Gastrocnemius medialis (tissue), 4 donors: ENCODE results near the gene C12orf60. TPM values are rescaled to one million over a fixed set of nuclear protein-coding genes. Genes with fewer than 3 reads are reported as not detected.

Source experiments
- ATAC-seq, 2 donors: fragments of 150-250 bp; one replicate each; pipeline ENCODE4 v1.9.1; 2016
- DNase-seq, 2 donors: peaks; one replicate each; pipeline ENCODE4 v3.0.0-alpha.2; 2019
- H3K27ac ChIP-seq, 4 donors: fragments of 200-600 bp; sonication (generic); 1 replicate in 1 of 4; 2 replicates in 3 of 4; pipeline ENCODE4 v1.5.1; 2016 to 2018; ENCODE audit warnings: mild to moderate bottlenecking in 2 of 4, moderate library complexity in 1 of 4
- H3K27me3 ChIP-seq, 3 donors: fragments of 200-600 bp; sonication (generic) in 2 of 3; 1 replicate in 1 of 3; 2 replicates in 2 of 3; pipeline versions ENCODE4 v1.5.1 to v1.6.0; 2016 to 2019; ENCODE audit warnings: mild to moderate bottlenecking in 1 of 3, moderate library complexity in 1 of 3
- H3K36me3 ChIP-seq, 2 donors: fragments of 200-600 bp; sonication (generic) in 1 of 2; one replicate each; pipeline ENCODE4 v1.5.1; 2017 to 2018
- H3K4me1 ChIP-seq, 2 donors: fragments of 200-600 bp; sonication (generic) in 1 of 2; one replicate each; pipeline ENCODE4 v1.5.1; 2016 to 2017; ENCODE audit warnings: mild to moderate bottlenecking in 2 of 2
- H3K4me3 ChIP-seq, 4 donors: fragments of 200-600 bp; sonication (generic) in 3 of 4; 1 replicate in 1 of 4; 2 replicates in 3 of 4; pipeline ENCODE4 v1.5.1; 2016 to 2019; ENCODE audit warnings: mild to moderate bottlenecking in 2 of 4
- H3K9me3 ChIP-seq, 3 donors: fragments of 200-600 bp; sonication (generic) in 2 of 3; 1 replicate in 1 of 3; 2 replicates in 2 of 3; pipeline ENCODE4 v1.5.1; 2016 to 2019
- POLR2A ChIP-seq, 2 donors: fragments of 450-650 bp; IDR thresholded peaks; one replicate each; pipeline ENCODE4 v1.6.1; 2017; ENCODE audit warnings: antibody characterized with exemption in 2 of 2, mild to moderate bottlenecking in 2 of 2, moderate library complexity in 2 of 2
- in situ Hi-C, 4 donors: fragments of 200-750 bp; cut with MboI; loops; one replicate each; pipeline versions ENCODE4 v1.15.0 to v1.8.0; 2017; ENCODE audit warnings: low sequenced_read_pairs in 4 of 4
- intact Hi-C: fragments of 100-400 bp; cut with DNase I; formaldehyde crosslinking; loops from one replicate; pipeline ENCODE4 v1.15.1; 2023; ENCODE audit warnings: low total_unique reads
- total RNA-seq, 4 donors: library from RNA; depleted of rRNA; stranded (reverse); fragments of >200 nt; gene quantifications; one replicate each; pipeline versions ENCODE4 v1.1.0 to v1.2.3, GENCODE V29; 2016
- TF ChIP-seq, protein P1 (sequence below), 5 experiments: fragments of 450-650 bp in 3 of 5; fragments of 200-600 bp in 2 of 5; sonication (generic) in 2 of 5; IDR thresholded peaks in 4 of 5; conservative IDR thresholded peaks in 1 of 5; 1 replicate in 4 of 5; 2 replicates in 1 of 5; pipeline ENCODE4 v1.5.1; 2016 to 2019; ENCODE audit warnings: antibody characterized with exemption in 5 of 5, mild to moderate bottlenecking in 3 of 5, moderate library complexity in 3 of 5

C12orf60 gene
- total RNA-seq, 4 donors from 2014 or later = 0.33 to 3.8 TPM; not detected in 2

DNA sequence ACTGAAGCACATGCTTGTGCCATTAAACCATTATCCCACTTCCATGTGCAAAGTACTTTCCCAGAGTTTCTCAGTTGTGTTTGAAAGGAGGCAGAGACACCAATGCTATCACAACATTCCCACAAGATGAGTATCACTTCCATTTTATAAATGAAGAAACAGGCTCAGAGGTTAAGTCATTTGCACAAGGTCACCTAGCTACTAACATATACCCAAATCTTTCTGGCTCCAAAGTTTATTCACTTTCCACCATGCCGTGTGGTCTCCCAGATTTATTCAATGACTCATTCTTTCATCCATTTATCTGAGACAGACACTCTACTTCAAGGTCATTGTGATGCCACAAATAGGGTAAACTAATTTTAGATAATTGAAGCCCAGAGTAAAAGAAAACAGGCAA, 30.5 kb downstream of the C12orf60 start:
- intact Hi-C loops (no loop called here), in situ Hi-C loops (loop anchor here in 2 of 4 donors (25.0 kb wide), 2 partner anchors 403 to 428 kb away; no protein-coding TSS in a partner anchor)
- no peak for DNase-seq
- Histone ChIP-seq H3K9me3 (no peaks in the 10 kb centered on the region), H3K27ac (peak overlapping the region in 1 of 4 donors; percentile 12), H3K4me1 (no peaks in the 10 kb centered on the region), H3K36me3 (no peaks in the 10 kb centered on the region), H3K4me3 (no peak overlapping the region), H3K27me3 (no peaks in the 10 kb centered on the region)
- TF ChIP-seq, protein P1, sequence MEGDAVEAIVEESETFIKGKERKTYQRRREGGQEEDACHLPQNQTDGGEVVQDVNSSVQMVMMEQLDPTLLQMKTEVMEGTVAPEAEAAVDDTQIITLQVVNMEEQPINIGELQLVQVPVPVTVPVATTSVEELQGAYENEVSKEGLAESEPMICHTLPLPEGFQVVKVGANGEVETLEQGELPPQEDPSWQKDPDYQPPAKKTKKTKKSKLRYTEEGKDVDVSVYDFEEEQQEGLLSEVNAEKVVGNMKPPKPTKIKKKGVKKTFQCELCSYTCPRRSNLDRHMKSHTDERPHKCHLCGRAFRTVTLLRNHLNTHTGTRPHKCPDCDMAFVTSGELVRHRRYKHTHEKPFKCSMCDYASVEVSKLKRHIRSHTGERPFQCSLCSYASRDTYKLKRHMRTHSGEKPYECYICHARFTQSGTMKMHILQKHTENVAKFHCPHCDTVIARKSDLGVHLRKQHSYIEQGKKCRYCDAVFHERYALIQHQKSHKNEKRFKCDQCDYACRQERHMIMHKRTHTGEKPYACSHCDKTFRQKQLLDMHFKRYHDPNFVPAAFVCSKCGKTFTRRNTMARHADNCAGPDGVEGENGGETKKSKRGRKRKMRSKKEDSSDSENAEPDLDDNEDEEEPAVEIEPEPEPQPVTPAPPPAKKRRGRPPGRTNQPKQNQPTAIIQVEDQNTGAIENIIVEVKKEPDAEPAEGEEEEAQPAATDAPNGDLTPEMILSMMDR (IDR thresholded peaks at IDR 0.05 in 4 of 5, conservative IDR thresholded peaks at IDR 0.05 in 1 of 5) = no peak
- no peak for TF ChIP-seq POLR2A (IDR thresholded peaks at IDR 0.05)
- ATAC-seq = peak in 1 of 2 donors; percentile 24

DNA sequence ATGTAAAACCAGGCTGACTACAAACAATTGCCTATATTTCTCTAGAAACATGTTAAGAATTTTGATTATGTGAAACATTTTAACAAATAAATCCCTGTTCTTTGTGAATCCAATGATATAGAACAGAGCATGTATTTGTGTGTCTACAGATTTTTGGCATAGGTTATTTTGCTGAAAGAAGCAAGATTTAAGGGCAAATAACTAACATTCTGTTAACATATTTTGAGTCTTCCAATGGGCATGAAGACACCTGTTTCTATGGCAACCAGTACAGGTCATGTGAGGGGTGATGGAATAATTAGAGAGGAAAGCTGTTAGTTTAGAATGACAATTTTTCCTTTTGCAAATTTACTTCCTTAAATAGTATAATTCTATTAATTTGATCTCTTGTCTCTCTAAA, 31.0 kb downstream of the C12orf60 start:
- in situ Hi-C loops = loop anchor here in 2 of 4 donors (25.0 kb wide), 2 partner anchors 403 to 428 kb away; no protein-coding TSS in a partner anchor
- no peaks in the 10 kb centered on the region for H3K9me3 ChIP-seq
- ATAC-seq = no peak
- no peak overlapping the region for H3K4me3 ChIP-seq
- H3K27me3 ChIP-seq = no peaks in the 10 kb centered on the region
- no peak for TF ChIP-seq POLR2A (IDR thresholded peaks at IDR 0.05)
- TF ChIP-seq, protein P1 (IDR thresholded peaks at IDR 0.05 in 4 of 5, conservative IDR thresholded peaks at IDR 0.05 in 1 of 5) = no peak
- H3K4me1 ChIP-seq = no peaks in the 10 kb centered on the region
- DNase-seq = no peak
- peak overlapping the region in 1 of 4 donors; percentile 12 for H3K27ac ChIP-seq
- intact Hi-C loops = no loop called here
- no peaks in the 10 kb centered on the region for H3K36me3 ChIP-seq

DNA sequence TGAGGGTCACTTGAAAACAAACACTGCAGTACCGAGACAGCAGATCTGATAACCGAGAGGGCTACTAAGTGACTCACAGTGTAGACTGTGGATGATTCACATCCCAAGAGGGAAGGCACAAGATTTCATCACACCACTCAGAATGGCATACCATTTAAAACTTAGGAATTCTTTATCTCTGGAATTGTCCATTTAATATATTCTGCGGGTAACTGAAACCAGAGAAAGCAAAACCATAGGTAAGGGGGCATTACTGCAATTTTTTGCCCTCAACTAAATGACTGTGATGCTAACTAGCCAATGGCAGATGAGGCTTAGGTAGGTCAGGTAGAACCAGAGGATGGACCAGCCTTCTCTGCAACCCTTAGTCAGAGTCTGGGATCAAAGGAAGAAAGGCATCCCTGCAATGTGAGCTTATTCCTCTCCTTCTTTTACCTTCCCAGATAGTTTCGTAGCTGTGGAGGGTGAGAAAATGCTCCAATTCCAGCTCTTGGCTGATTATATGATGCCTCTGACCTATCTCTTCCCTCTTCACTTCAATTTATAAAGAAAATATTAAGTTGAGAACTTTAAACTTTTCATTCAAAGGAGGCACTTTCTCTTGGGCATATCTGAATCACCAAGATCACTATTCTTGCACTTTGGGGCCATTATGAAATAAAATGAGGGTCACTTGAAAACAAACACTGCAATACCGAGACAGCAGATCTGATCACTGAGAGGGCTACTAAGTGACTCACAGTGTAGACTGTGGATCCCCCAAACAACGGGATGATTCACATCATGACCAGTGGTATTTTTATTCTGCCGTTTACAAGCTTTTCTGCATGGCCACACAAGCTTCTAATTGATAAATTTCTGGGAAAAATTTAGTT, 33.1 kb downstream of the C12orf60 start:
- TF ChIP-seq, protein P1 (IDR thresholded peaks at IDR 0.05 in 4 of 5, conservative IDR thresholded peaks at IDR 0.05 in 1 of 5) = no peak
- TF ChIP-seq POLR2A (IDR thresholded peaks at IDR 0.05) = no peak
- in situ Hi-C loops (loop anchor here in 2 of 4 donors (25.0 kb wide), 2 partner anchors 401 to 426 kb away; no protein-coding TSS in a partner anchor), intact Hi-C loops (no loop called here)

DNA sequence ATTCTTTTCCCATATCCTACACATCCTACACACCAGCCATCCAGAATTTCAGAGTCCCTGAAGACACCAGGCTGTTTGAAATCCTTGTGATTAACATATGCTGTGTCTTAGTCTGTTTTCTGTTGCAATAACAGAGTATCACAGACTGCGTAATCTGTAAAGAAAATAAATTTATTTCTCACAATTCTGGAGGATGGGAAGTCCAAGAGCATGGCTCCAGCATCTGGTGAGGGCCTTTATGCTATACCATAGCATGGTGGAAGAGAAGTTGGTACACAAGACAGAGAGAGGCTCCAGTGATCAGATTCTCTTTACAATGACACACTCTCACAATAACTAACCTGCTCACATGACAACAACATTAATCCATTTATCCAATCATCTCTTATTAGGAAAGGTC, 35.8 kb downstream of the C12orf60 start:
- intact Hi-C loops = no loop called here
- Histone ChIP-seq H3K27me3 (no peaks in the 10 kb centered on the region), H3K27ac (no peak overlapping the region), H3K36me3 (no peaks in the 10 kb centered on the region), H3K4me3 (no peak overlapping the region), H3K9me3 (no peaks in the 10 kb centered on the region), H3K4me1 (peaks cover 22 to 25% of the 10 kb centered on the region in 2 donors)
- ATAC-seq (no peak), DNase-seq (no peak)
- in situ Hi-C loops = loop anchor here in 2 of 4 donors (25.0 kb wide), 2 partner anchors 398 to 423 kb away; no protein-coding TSS in a partner anchor
- no peak for TF ChIP-seq POLR2A (IDR thresholded peaks at IDR 0.05)
- TF ChIP-seq, protein P1 (IDR thresholded peaks at IDR 0.05 in 4 of 5, conservative IDR thresholded peaks at IDR 0.05 in 1 of 5) = no peak

More for the DNA sequence above, 33.1 kb downstream of the C12orf60 start:
- H3K9me3 ChIP-seq = no peaks in the 10 kb centered on the region
- H3K27me3 ChIP-seq = no peaks in the 10 kb centered on the region
- H3K4me3 ChIP-seq = no peak overlapping the region
- H3K27ac ChIP-seq = peak overlapping the region in 1 of 4 donors; percentile 40
- ATAC-seq (peak; percentile 66 to 78), DNase-seq (no peak)
- H3K36me3 ChIP-seq = no peaks in the 10 kb centered on the region
- H3K4me1 ChIP-seq = peaks cover 6 to 7% of the 10 kb centered on the region in 2 donors
